Measurements from ENCODE around the gene ADAT2. TPM values are rescaled to one million over a fixed set of nuclear protein-coding genes. Genes with fewer than 3 reads are reported as not detected.
"Not testable (repeated sequence)": the region's sequence is repeated elsewhere in the genome, so short reads cannot be mapped to it uniquely, and the experiment has no call there.

Gene ADAT2
- total and polyA plus RNA-seq, 7 donors: 0.60 to 8.7 (median 2.5) TPM

GRCh38 chr6:143451531-143451930 lies 1.0 kb upstream of the ADAT2 start:
- no peaks in the 10 kb centered on the region for H3K27me3 ChIP-seq
- no peak for TF ChIP-seq EP300 (IDR thresholded peaks at IDR 0.05)
- TF ChIP-seq POLR2A (IDR thresholded peaks at IDR 0.05): no peak
- no peak for TF ChIP-seq CTCF (IDR thresholded peaks at IDR 0.05)
- TF ChIP-seq POLR2AphosphoS5 (IDR thresholded peaks at IDR 0.05): no peak
- 16 to 31% methylated on average over 4 of the region's 4 CpGs for WGBS, 2 donors
- intact Hi-C loops (cut with DNase I): loop anchor here (5.0 kb wide), 3 partner anchors 61 to 504 kb away; partner anchors contain the start of genes FUCA2, HIVEP2 and LTV1
- no peak for DNase-seq
- no peaks in the 10 kb centered on the region for H3K9me3 ChIP-seq
- peaks cover 0 to 6% (median 0%) of the 10 kb centered on the region in 4 donors for H3K36me3 ChIP-seq
- peaks cover 0 to 29% (median 20%) of the 10 kb centered on the region in 4 donors for H3K4me1 ChIP-seq
- H3K27ac ChIP-seq: peak overlapping the region; percentile 69 to 79 (median 76)
- peak overlapping the region; percentile 52 to 88 (median 76) for H3K4me3 ChIP-seq

GRCh38 chr6:143449714-143450452 lies 612 bp downstream of the ADAT2 start:
- H3K4me3 ChIP-seq: peak overlapping the region; percentile 52 to 88 (median 76)
- no peak for DNase-seq
- peak overlapping the region; percentile 69 to 79 (median 76) for H3K27ac ChIP-seq
- TF ChIP-seq EP300 (IDR thresholded peaks at IDR 0.05) (no peak), POLR2AphosphoS5 (IDR thresholded peaks at IDR 0.05) (no peak), POLR2A (IDR thresholded peaks at IDR 0.05) (no peak), CTCF (IDR thresholded peaks at IDR 0.05) (no peak)
- peaks cover 0 to 6% (median 0%) of the 10 kb centered on the region in 4 donors for H3K36me3 ChIP-seq
- H3K4me1 ChIP-seq: peaks cover 0 to 29% (median 20%) of the 10 kb centered on the region in 4 donors
- intact Hi-C loops (cut with DNase I): loop anchor here (5.0 kb wide), 3 partner anchors 62 to 503 kb away; partner anchors contain the start of genes FUCA2, HIVEP2 and LTV1
- no peaks in the 10 kb centered on the region for H3K9me3 ChIP-seq
- H3K27me3 ChIP-seq: no peaks in the 10 kb centered on the region
- 2 to 5% methylated on average over 19 of the region's 19 CpGs for WGBS, 2 donors

- no peaks in the 10 kb centered on the region for H3K27me3 ChIP-seq
- TF ChIP-seq POLR2A (IDR thresholded peaks at IDR 0.05): no peak
- no peak for TF ChIP-seq CTCF (IDR thresholded peaks at IDR 0.05)
- H3K27ac ChIP-seq: peak overlapping the region in 2 of 4 donors; percentile 74 to 79
- no peaks in the 10 kb centered on the region for H3K9me3 ChIP-seq
- peak overlapping the region in 3 of 4 donors; percentile 74 to 88 (median 77) for H3K4me3 ChIP-seq
- intact Hi-C loops (cut with DNase I): no loop called here
- WGBS, 2 donors: 60 to 74% methylated on average over 6 of the region's 6 CpGs
- H3K36me3 ChIP-seq: peaks cover 0 to 6% (median 0%) of the 10 kb centered on the region in 4 donors
- DNase-seq: no peak
- H3K4me1 ChIP-seq: peaks cover 0 to 29% (median 20%) of the 10 kb centered on the region in 4 donors
Measured at GRCh38 chr6:143449082-143449713, 1.3 kb downstream of the ADAT2 start.

- H3K4me1 ChIP-seq: peaks cover 0 to 28% (median 20%) of the 10 kb centered on the region in 4 donors
- not testable (repeated sequence) for H3K27ac ChIP-seq
Measured at GRCh38 chr6:143447865-143448264, 2.6 kb downstream of the ADAT2 start.

GRCh38 chr6:143443096-143443495 lies 7.4 kb downstream of the ADAT2 start:
- no peak for DNase-seq
- no peaks in the 10 kb centered on the region for H3K27me3 ChIP-seq
- no peak overlapping the region for H3K4me3 ChIP-seq
- H3K27ac ChIP-seq: no peak overlapping the region
- H3K36me3 ChIP-seq: no peaks in the 10 kb centered on the region
- no peaks in the 10 kb centered on the region for H3K4me1 ChIP-seq
- H3K9me3 ChIP-seq: no peaks in the 10 kb centered on the region
- TF ChIP-seq POLR2AphosphoS5 (IDR thresholded peaks at IDR 0.05) (no peak), EP300 (IDR thresholded peaks at IDR 0.05) (no peak), POLR2A (IDR thresholded peaks at IDR 0.05) (no peak)
- WGBS, 2 donors: 97 to 99% methylated on average over 2 of the region's 2 CpGs
- intact Hi-C loops (cut with DNase I): no loop called here

More at GRCh38 chr6:143447865-143448264, 2.6 kb downstream of the ADAT2 start:
- H3K9me3 ChIP-seq; H3K4me3 ChIP-seq; intact Hi-C loops (cut with DNase I); H3K27me3 ChIP-seq; DNase-seq; H3K36me3 ChIP-seq: not testable (repeated sequence)
- WGBS, 2 donors: 95 to 97% methylated on average over 2 of the region's 2 CpGs

Measured in sigmoid colon (tissue), 7 donors.